GM19463 (cell line): ENCODE results near the gene VPS37C.
"Not testable (repeated sequence)": the region's sequence is repeated elsewhere in the genome, so short reads cannot be mapped to it uniquely, and the experiment has no call there.

Experiments used
- ATAC-seq: cut with Tn5 transposase; IDR thresholded peaks from one replicate; pipeline ENCODE4 v1.9.1; 2021; ENCODE audit warnings: mild to moderate bottlenecking, moderate library complexity; ENCODE audit not compliant: unreplicated experiment

VPS37C gene

DNA sequence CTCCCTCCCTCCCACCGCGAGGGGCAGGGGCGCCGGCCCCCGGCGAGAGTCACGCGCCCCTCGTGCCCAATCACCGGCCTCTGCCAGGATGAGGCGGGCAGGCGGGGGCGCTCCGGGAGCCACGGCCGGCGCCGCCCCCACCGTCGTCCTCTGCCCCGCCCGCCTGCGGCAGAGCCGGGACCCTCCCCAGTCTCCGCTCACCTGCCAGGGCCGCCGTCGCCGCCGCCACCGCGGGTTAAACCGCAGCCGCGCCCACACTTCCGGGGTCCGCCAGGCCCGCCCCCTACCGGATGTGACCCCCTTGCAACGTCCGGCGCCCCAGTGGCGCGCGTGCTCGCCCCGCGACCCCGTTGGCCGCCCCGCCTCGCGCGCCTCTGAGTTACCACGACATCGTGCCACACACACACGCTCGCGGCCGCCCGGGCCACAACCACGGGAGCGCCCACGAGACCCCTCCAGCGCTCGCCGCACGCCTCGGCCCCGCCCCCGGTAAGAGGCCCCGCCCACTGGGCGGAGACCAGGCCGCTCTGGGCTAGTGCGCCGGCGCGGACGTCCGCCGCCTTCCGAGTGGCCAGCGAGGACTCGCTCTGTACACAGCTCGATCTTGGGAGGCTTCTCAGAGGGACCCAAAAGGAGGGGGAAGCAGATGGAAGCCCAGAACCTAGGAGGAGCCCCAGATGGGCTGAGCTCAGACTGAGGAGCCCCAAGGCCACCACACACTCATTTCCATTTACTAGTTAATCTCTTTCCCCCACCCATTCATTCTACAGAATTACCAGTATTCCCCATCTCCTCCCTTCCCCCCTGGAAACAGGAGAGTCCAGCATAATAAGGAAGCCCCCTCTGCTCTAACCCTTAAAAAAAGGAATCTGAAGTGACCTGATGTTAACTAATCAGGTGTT, at the start of gene VPS37C:
Gene VPS37C (minus strand): TSS at position 237 of the 902 bp plus-strand sequence. CDS start 22,597 bp downstream, outside the sequence.
- peak; percentile 72 for ATAC-seq

- not testable (repeated sequence) for ATAC-seq
These were observed 49.4 kb upstream of the VPS37C start for GRCh38 chr11:61210629-61211028.

- not testable (repeated sequence) for ATAC-seq
These were observed 46.5 kb upstream of the VPS37C start for GRCh38 chr11:61207636-61208310.

- not testable (repeated sequence) for ATAC-seq
These were observed 43.4 kb upstream of the VPS37C start for GRCh38 chr11:61204502-61205059.

- not testable (repeated sequence) for ATAC-seq
These were observed 42.6 kb upstream of the VPS37C start for GRCh38 chr11:61203873-61204272.

GRCh38 chr11:61202950-61203746, 41.9 kb upstream of the VPS37C start, which contains the start of gene PGA3:
TSS of gene PGA3 (plus strand) at chr11:61203515. CDS start at chr11:61203565, 50 bp downstream.
- ATAC-seq: not testable (repeated sequence)

GRCh38 chr11:61201476-61201875, 40.2 kb upstream of the VPS37C start:
- no peak for ATAC-seq

DNA sequence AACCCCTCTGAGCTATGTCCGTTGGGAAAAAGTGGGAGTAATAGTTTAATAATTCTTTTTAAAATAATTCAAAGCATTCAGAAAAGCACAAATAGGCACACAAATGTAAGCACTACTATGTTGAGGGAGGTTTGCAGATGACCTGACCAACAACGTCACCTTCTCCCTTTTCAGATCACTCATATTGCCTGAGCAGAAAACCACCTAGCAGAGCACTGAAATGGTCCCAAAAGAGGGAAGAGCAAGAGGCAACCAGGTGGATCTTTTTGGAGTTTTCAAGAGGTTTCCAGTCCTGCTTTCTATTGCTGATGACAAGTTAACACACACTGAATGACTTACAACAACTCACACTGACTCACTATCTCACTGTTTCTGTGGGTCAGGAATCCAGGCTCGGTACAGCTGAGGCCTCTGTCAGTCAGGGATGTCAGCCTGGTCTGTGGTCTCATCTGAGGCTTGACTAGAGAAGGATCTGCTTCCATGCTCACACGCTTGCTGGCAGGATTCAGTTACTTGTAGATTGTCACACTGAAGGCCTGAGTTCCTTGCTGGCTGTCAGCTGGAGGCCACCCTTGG, 37.8 kb upstream of the VPS37C start:
- ATAC-seq: no peak

DNA sequence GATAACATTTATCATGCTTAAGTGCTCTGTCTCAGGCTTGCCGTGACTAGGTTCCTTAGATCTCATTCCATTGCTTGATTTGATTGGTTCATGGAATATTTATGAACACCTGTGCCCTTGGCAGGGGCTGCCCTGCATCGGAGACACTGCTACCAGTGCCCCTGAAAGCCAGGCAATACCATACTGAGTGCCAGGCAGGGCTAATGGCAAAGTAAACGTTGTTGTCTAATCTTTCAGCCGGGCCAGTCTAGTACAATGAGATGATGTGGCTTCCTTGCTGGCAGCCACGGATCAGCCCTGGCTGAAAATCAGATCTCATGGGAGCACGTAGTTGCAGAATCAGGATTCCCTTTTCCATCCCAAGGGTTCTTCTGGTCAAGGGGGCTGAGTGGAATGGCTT, 37.1 kb upstream of the VPS37C start:
- no peak for ATAC-seq

GRCh38 chr11:61195719-61196118, 34.5 kb upstream of the VPS37C start:
- ATAC-seq: no peak

DNA sequence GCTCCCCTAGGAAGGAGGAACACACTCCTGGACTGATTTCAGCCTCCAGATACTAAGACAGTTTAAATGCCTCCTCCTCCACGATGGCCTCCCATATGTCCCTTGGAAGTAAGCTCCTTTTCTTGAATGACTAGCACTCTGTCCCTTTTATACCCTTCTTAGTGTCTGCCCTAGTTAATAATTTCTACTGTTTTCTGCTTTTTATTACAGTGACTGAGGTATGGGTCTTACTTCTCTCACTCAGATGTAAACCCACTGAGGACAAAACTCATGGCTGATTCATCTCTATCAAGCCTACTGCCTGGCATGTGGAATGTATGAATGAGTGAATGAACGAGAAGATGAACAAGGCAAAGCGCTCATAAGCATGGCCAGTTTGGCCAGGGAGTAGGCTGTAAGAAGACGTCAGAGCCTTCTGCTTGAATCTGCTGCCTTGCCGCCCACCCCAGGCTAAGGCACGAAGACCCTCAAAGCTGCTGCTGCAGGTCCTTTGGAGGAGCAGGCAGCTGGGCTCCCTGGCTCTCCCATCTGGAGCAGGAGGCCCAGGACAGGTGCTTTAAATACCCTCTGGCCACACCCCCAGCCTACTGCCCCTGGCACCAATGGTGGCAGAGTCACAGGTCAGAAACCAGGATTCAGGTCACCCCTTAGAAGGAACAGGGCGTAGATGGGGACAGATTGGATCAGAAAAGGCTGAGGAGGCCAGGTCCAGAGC, 33.9 kb upstream of the VPS37C start:
- no peak for ATAC-seq

GRCh38 chr11:61194169-61194671, 33.0 kb upstream of the VPS37C start:
- ATAC-seq: no peak

DNA sequence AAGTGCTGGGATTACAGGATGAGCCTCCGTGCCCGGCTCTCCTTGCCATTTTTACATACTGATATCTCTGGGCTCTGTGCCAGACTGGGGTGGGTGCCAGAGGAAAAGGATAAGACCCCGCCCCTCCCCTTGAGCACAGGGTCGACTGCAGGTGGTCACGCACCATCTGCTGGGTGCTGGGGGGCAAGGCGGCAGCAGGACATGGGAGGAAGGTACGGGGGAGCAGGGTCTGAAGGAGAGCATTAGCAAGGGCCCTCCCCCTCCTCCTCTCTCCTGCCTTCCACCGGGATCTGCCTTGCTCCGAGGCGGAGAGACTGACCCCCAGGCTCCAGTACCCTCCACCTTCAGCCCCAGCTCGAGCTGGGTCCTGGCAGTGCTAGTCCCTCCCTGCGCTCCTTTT, 32.4 kb upstream of the VPS37C start:
- ATAC-seq: no peak

GRCh38 chr11:61189933-61190332, 28.7 kb upstream of the VPS37C start:
- ATAC-seq: no peak

DNA sequence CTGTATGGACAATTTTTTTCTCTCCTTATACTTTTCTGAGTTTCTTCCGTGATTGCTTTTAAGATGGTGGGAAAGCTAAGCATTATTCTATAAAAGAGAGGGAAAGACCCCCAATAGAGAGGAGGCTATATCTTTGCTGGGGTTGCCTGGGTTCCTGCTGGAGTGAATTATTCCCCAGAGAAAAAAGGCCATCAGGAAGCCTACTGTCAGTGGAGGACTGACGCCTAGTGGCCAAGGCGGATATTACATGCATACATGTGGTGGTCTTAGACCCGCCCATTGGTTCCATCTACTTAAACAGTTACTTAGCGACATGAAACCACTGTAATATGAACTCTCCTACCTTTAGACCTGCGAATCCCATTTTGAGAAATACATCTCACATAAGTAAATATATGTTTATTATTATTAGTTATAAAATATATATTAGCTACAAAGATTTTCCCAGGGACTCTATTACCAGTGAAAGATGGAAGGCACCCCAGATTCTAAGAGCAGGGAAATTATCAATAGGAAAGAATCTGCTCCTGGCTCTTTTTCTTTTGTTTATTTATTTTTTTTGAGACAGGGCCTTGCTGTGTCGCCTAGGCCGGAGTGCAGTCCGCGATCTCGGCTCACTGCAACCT, 26.4 kb upstream of the VPS37C start:
- no peak for ATAC-seq

DNA sequence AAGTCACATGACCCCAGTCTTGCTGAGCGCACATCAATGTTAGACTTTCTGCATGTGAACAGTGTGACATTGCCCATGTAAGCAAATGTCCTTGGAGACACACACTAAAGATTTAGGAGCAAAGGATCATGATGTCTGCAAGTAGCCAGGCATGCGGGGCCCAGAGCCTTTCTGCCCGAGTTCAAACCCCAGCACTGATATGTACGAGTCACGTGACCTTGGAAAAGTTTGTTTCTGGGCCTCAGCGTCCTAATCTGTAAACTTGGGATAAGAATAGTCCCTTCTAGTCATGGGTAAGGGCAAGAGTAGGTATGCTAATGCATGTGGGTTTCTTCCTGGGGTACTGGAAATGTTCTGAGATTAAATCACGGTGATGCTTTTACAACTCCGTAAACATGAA, 25.3 kb upstream of the VPS37C start:
- ATAC-seq: no peak

- no peak for ATAC-seq
These were observed 22.4 kb upstream of the VPS37C start for GRCh38 chr11:61183645-61184044.

- no peak for ATAC-seq
These were observed 20.3 kb upstream of the VPS37C start for GRCh38 chr11:61181489-61181888.

GRCh38 chr11:61180205-61180604, 19.0 kb upstream of the VPS37C start:
- not testable (repeated sequence) for ATAC-seq
